K562 (cell line): ENCODE data around the gene IFRD1. TPM values are rescaled to one million over a fixed set of nuclear protein-coding genes. Genes with fewer than 3 reads are reported as not detected.

Experiments used
- KAT2B ChIP-seq: IDR thresholded peaks from one replicate; pipeline ENCODE4 v1.6.1; 2012; ENCODE audit warnings: low read depth, mild to moderate bottlenecking, control low read depth, inconsistent platforms, low read length, moderate library complexity
- KDM1A ChIP-seq, 2 experiments: fragments of 450-650 bp; IDR thresholded peaks; 2 replicates each; pipeline ENCODE4 v1.6.1; 2016; ENCODE audit warnings: mild to moderate bottlenecking in 2 of 2
- KLF6 ChIP-seq: fragments of 250-450 bp; sonication (Bioruptor Pico); IDR thresholded peaks from 2 replicates; pipeline ENCODE4 v1.4.0; 2020; ENCODE audit warnings: mild to moderate bottlenecking, moderate library complexity, borderline replicate concordance
- MGA ChIP-seq: fragments of 450-650 bp; IDR thresholded peaks from 2 replicates; pipeline ENCODE4 v1.6.1; 2016; ENCODE audit warnings: mild to moderate bottlenecking, moderate library complexity
- TARDBP ChIP-seq: fragments of 450-650 bp; IDR thresholded peaks from 2 replicates; pipeline ENCODE4 v1.6.1; 2016
- ZNF146 ChIP-seq: IDR thresholded peaks from one replicate; pipeline ENCODE4 v1.6.1; 2018; ENCODE audit warnings: missing compliant biosample characterization; ENCODE audit not compliant: unreplicated experiment
- ZNF407 ChIP-seq: fragments of 450-650 bp; IDR thresholded peaks from 2 replicates; pipeline ENCODE4 v1.6.1; 2016; ENCODE audit warnings: low read depth
- ZNF408 ChIP-seq: fragments of 250-450 bp; sonication (Bioruptor Pico); IDR thresholded peaks from 2 replicates; pipeline ENCODE4 v1.4.0; 2020; ENCODE audit warnings: low read depth, mild to moderate bottlenecking, moderate library complexity
- polyA plus RNA-seq, 8 experiments: library from polyadenylated mRNA; depleted of rRNA in 4 of 8; stranded (reverse) in 5 of 8; unstranded in 3 of 8; fragments of >200 nt; fragmentation: Nextera tagmentation in 2 of 8; fragmentation: Illumina TruSeq in 1 of 8; extraction: Ambion mirVana in 2 of 8; extraction: Trizol in 1 of 8; gene quantifications; 2 replicates each; pipeline versions ENCODE4 v1.2.1 to v1.2.3, GENCODE V29; 2011 to 2014; ENCODE audit warnings: inconsistent platforms in 1 of 8, missing spikeins in 1 of 8
- total RNA-seq, 7 experiments: library from RNA; depleted of rRNA in 6 of 7; stranded (reverse); fragments of >200 nt in 6 of 7; fragmentation: Illumina TruSeq in 2 of 7; extraction: Trizol in 2 of 7; gene quantifications; 2 replicates each; pipeline versions ENCODE4 v1.2.1 to v1.2.3, GENCODE V29; 2011 to 2021; ENCODE audit warnings: low replicate concordance in 1 of 7

Gene IFRD1
- total and polyA plus RNA-seq, 9 of the 15 experiments (the other 6 are each of a cell fraction or from before 2014, with no cell fraction given), result 27.6 to 81.8 (median 68.1) TPM

DNA sequence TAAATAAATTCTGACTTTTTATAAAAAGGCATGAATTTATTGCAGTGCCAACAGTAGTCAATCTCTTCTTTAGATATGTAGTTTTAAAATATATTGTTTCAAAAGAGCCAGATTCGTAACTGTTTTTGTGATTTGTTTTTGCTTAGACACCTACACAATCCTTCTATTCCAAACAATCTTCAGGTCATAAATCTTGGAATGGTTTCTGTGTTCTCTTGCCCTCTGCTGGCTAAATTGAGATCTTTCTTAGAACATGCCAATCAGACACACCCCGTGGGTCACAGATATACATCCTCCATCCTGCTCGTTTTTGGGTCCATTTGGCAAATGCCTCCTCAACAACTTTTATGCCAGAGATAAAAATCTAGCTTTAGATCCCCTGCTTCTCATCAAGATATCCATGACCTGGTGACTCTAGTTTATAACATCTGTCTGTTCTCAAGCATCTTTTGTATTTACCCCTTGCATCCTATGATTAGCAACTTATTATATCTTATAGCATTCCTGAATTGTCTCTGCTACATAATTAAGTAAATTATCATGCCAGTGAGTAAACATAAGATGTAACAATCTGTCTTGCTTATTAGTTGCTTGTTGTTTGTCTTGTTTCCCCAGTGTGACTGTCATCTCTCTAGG, 35.3 kb upstream of the IFRD1 start (continued):
- TF ChIP-seq ZNF408 (CRISPR knock-in tag), result no peak
- no peak for TF ChIP-seq KAT2B
- TF ChIP-seq KDM1A (IDR thresholded peaks at IDR 0.05), result peak; percentile 16 to 36; a peak in 1 of 4 replicates
- TF ChIP-seq TARDBP, result no peak
- no peak for TF ChIP-seq KLF6
- no peak for TF ChIP-seq ZNF407
- TF ChIP-seq ZNF146, result no peak
- no peak for TF ChIP-seq MGA
